GM12892 (cell line): Measurements from ENCODE around the gene CPNE2.

Source experiments
- POLR2A ChIP-seq: IDR thresholded peaks from 2 replicates; pipeline ENCODE4 v1.6.1; 2011; ENCODE audit warnings: low read depth, low read length, control low read depth
- POLR2AphosphoS5 ChIP-seq: IDR thresholded peaks from 2 replicates; pipeline ENCODE4 v1.6.1; 2011; ENCODE audit warnings: low read depth, low read length, control low read depth
- TAF1 ChIP-seq: IDR thresholded peaks from 2 replicates; pipeline ENCODE4 v1.6.1; 2011; ENCODE audit warnings: low read depth, mild to moderate bottlenecking, control low read depth, low read length, borderline replicate concordance

DNA sequence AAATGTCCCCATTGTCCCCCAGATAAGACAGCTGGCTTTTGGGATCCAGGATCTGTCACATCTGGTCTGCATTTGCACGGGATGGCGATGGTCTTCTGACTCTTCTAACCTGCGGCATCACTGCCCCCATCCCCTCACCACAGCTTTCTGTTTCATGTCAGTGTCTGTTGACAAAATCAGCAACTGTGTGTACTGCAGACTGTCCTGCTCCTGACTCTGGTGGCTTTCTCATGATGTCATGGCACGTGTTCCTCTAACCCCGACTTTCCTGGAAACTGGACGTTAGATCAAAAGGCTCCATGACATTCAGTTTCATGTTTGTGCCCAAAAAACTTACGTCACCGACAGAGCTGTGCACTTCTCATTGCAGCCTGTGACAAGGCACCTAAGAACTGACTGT is 30.1 kb upstream of the CPNE2 start:
- TF ChIP-seq POLR2A = no peak
- TF ChIP-seq POLR2AphosphoS5 = 0 out of 2 replicates have a peak, but pooled peaks have one; percentile 45
- TF ChIP-seq TAF1 = no peak
